Activated B cell treated with CpG ODN at 0.5 μM for 24 hours (primary cell): ENCODE results near the gene SMARCA4. TPM values are rescaled to one million over a fixed set of nuclear protein-coding genes. Genes with fewer than 3 reads are reported as not detected.

Experiments used
- ATAC-seq: fragments of 200-7000 bp; cut with Tn5 transposase; one replicate; pipeline ENCODE4 v1.10.0; 2021; ENCODE audit warnings: low read depth, mild to moderate bottlenecking, moderate library complexity
- CTCF ChIA-PET: fragments of 350-600 bp; sonication (Branson Sonifier 250); formaldehyde crosslinking; loops from one replicate; lab custom pipeline; 2021; ENCODE audit warnings: antibody characterized with exemption; lab: Charles Lee
- POLR2A ChIA-PET: fragments of 350-600 bp; sonication (Branson Sonifier 250); formaldehyde crosslinking; loops from one replicate; lab custom pipeline; 2021; ENCODE audit warnings: antibody characterized with exemption; lab: Charles Lee
- DNase-seq: peaks from one replicate; pipeline ENCODE4 v3.0.0; 2022
- H3K27ac Mint-ChIP-seq: one replicate; pipeline ENCODE4 v1.8.0; 2020; ENCODE audit warnings: mixed read lengths
- H3K27me3 Mint-ChIP-seq: one replicate; pipeline ENCODE4 v1.8.0; 2021; ENCODE audit warnings: mixed read lengths
- H3K36me3 Mint-ChIP-seq: one replicate; pipeline ENCODE4 v1.8.0; 2021; ENCODE audit warnings: low read depth, mixed read lengths
- H3K4me1 Mint-ChIP-seq: one replicate; pipeline ENCODE4 v1.8.0; 2021; ENCODE audit warnings: mixed read lengths
- H3K4me3 Mint-ChIP-seq: one replicate; pipeline ENCODE4 v1.8.0; 2020; ENCODE audit warnings: mild to moderate bottlenecking, mixed read lengths
- H3K9me3 Mint-ChIP-seq: one replicate; pipeline ENCODE4 v1.8.0; 2020; ENCODE audit warnings: mixed read lengths
- intact Hi-C: fragments of 100-400 bp; cut with micrococcal nuclease; formaldehyde crosslinking; loops from one replicate; pipeline ENCODE4 v1.15.1; 2024
- total RNA-seq: library from RNA; stranded (reverse); gene quantifications from 2 replicates; pipeline ENCODE4 v1.2.3, GENCODE V29; 2022
- TF ChIP-seq, protein P1 (sequence below): fragments of 200-600 bp; IDR thresholded peaks from one replicate; pipeline ENCODE4 v1.8.0; 2022; ENCODE audit warnings: antibody characterized with exemption, mild to moderate bottlenecking

SMARCA4 gene
- total RNA-seq, result 85.1 and 93.6 TPM in 2 replicates

DNA sequence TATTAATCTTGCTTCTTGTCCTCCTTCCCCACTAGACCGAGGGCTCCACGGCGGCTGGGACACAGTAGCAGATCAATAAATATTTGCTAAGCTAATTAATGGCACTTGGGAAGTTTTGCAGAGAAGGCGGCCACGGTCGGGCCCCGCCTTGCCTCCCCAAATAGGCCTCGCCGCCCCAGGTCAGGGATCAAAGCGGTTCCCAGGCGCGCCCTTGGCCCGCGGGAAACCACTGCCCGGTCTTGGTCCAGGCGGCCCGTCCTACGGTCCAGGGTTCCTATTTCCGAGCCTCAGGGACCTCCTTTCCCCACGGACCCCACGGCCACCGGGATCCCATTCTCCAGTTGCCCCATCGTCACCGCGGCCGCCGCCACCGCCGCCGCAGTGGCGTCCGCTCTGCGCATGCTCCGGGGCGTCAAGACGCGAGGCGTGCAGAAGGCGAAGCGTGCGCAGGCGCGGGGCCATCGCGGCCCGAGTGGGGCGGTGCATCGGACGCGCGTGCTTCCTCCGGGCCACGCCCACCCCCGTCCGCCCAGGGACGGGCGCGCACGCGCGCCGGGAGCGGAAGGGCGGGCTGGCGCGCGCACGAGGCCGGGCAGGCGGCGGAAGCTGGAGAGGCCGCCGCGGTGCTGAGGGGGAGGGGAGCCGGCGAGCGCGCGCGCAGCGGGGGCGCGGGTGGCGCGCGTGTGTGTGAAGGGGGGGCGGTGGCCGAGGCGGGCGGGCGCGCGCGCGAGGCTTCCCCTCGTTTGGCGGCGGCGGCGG lies at the start of gene SMARCA4:
Gene SMARCA4, plus strand, starts transcription at position 717 of the 759 bp plus-strand sequence. CDS start 23,122 bp downstream, outside the sequence.
- peak; percentile 87 for ATAC-seq
- Mint-ChIP-seq H3K27me3 (no peaks in the 10 kb centered on the region), H3K27ac (peak within 1 kb of the TSS; percentile 87), H3K4me3 (peak within 1 kb of the TSS; percentile 93), H3K36me3 (peaks cover 5% of the 10 kb centered on the region), H3K4me1 (peaks cover 35% of the 10 kb centered on the region), H3K9me3 (no peaks in the 10 kb centered on the region)
- CTCF ChIA-PET, result no interaction called here
- intact Hi-C loops, result loop anchor here (1.0 to 5.0 kb wide), 5 partner anchors 18 to 135 kb away; partner anchors contain the start of genes TIMM29, TMED1 and YIPF2
- DNase-seq, result peak; percentile 99
- TF ChIP-seq, protein P1, sequence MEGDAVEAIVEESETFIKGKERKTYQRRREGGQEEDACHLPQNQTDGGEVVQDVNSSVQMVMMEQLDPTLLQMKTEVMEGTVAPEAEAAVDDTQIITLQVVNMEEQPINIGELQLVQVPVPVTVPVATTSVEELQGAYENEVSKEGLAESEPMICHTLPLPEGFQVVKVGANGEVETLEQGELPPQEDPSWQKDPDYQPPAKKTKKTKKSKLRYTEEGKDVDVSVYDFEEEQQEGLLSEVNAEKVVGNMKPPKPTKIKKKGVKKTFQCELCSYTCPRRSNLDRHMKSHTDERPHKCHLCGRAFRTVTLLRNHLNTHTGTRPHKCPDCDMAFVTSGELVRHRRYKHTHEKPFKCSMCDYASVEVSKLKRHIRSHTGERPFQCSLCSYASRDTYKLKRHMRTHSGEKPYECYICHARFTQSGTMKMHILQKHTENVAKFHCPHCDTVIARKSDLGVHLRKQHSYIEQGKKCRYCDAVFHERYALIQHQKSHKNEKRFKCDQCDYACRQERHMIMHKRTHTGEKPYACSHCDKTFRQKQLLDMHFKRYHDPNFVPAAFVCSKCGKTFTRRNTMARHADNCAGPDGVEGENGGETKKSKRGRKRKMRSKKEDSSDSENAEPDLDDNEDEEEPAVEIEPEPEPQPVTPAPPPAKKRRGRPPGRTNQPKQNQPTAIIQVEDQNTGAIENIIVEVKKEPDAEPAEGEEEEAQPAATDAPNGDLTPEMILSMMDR, result no peak
- POLR2A ChIA-PET, result interaction anchor here (1.0 to 1.9 kb wide), 7 partner anchors 11 to 125 kb away, joined by 3 to 12 read pairs (median 4); partner anchors contain the start of gene TMED1

GRCh38 chr19:10911579-10912363 lies 49.1 kb upstream of the SMARCA4 start:
- TF ChIP-seq, protein P1, result no peak
- ChIA-PET POLR2A (no interaction called here), CTCF (no interaction called here)
- Mint-ChIP-seq H3K4me3 (no peak overlapping the region), H3K27ac (no peak overlapping the region), H3K4me1 (no peaks in the 10 kb centered on the region), H3K27me3 (no peaks in the 10 kb centered on the region), H3K36me3 (peaks cover 59% of the 10 kb centered on the region), H3K9me3 (no peaks in the 10 kb centered on the region)
- ATAC-seq (no peak), DNase-seq (no peak)
- intact Hi-C loops, result no loop called here

DNA sequence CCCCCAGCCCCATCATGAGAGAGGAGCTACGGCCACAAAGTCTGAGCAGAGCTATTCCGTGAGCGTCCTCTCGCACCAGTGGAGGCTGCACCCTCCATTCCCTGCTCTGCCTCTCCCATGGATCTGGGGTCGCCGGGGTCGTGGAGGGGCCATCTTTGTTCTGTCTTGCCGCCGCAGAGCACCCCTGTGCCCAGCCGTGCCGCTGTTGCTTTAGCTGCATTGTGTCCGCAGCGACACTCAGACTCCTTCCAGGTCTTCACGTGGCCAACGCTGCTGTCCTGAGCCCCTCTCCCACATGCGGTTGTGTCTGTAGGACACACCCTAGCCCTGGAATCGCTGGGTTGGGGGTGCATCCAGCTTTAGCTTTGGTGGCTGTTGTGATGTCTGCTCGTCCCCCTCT lies 48.2 kb upstream of the SMARCA4 start:
- no peak overlapping the region for H3K27ac Mint-ChIP-seq
- H3K27me3 Mint-ChIP-seq, result no peaks in the 10 kb centered on the region
- H3K4me1 Mint-ChIP-seq, result no peaks in the 10 kb centered on the region
- no peak overlapping the region for H3K4me3 Mint-ChIP-seq
- H3K9me3 Mint-ChIP-seq, result no peaks in the 10 kb centered on the region
- intact Hi-C loops, result no loop called here
- ChIA-PET POLR2A (no interaction called here), CTCF (interaction anchor here (0.5 kb wide), 1 partner anchor 44 kb away, joined by 3 read pairs; no protein-coding TSS in a partner anchor)
- ATAC-seq (no peak), DNase-seq (no peak)
- H3K36me3 Mint-ChIP-seq, result peaks cover 58% of the 10 kb centered on the region
- TF ChIP-seq, protein P1, result no peak

- Mint-ChIP-seq H3K36me3 (peaks cover 52% of the 10 kb centered on the region), H3K4me3 (no peak overlapping the region)
- intact Hi-C loops, result no loop called here
These were observed 47.0 kb upstream of the SMARCA4 start for GRCh38 chr19:10913716-10914340.

More at GRCh38 chr19:10913716-10914340, 47.0 kb upstream of the SMARCA4 start:
- no peaks in the 10 kb centered on the region for H3K4me1 Mint-ChIP-seq
- no peak overlapping the region for H3K27ac Mint-ChIP-seq
- H3K27me3 Mint-ChIP-seq, result no peaks in the 10 kb centered on the region
- ATAC-seq, result no peak
- DNase-seq, result no peak
- POLR2A ChIA-PET, result no interaction called here
- H3K9me3 Mint-ChIP-seq, result no peaks in the 10 kb centered on the region
- TF ChIP-seq, protein P1, result no peak
- CTCF ChIA-PET, result no interaction called here
